GM21825 (cell line): ENCODE results near the gene HERPUD1.
A peak's percentile ranks its signal among the peaks of the same experiment; 100 is the strongest.
"Not testable (repeated sequence)": the region's sequence is repeated elsewhere in the genome, so short reads cannot be mapped to it uniquely, and the experiment has no call there.

ENCODE experiments used
- ATAC-seq: cut with Tn5 transposase; IDR thresholded peaks from one replicate; pipeline ENCODE4 v1.9.1; 2021; ENCODE audit warnings: mild to moderate bottlenecking, moderate library complexity; ENCODE audit not compliant: unreplicated experiment

HERPUD1 gene

GRCh38 chr16:56931892-56932720, at the start of gene HERPUD1:
TSS of gene HERPUD1 (plus strand) at chr16:56932142. CDS start at chr16:56932245, 103 bp downstream.
- ATAC-seq = peak; percentile 79

GRCh38 chr16:56883586-56883985, 48.4 kb upstream of the HERPUD1 start:
- no peak for ATAC-seq

GRCh38 chr16:56884026-56884582, 47.8 kb upstream of the HERPUD1 start:
- ATAC-seq = no peak

- not testable (repeated sequence) for ATAC-seq
Observed at GRCh38 chr16:56884929-56885328, 47.0 kb upstream of the HERPUD1 start.

GRCh38 chr16:56885446-56886162, 46.3 kb upstream of the HERPUD1 start:
- no peak for ATAC-seq

GRCh38 chr16:56886296-56886695, 45.6 kb upstream of the HERPUD1 start:
- ATAC-seq = no peak

GRCh38 chr16:56886826-56887225, 45.1 kb upstream of the HERPUD1 start:
- no peak for ATAC-seq

GRCh38 chr16:56888806-56889205, 43.1 kb upstream of the HERPUD1 start:
- ATAC-seq = peak; percentile 72

GRCh38 chr16:56889206-56889605, 42.7 kb upstream of the HERPUD1 start:
- no peak for ATAC-seq

- ATAC-seq = no peak
Observed at GRCh38 chr16:56891685-56892084, 40.3 kb upstream of the HERPUD1 start.

- ATAC-seq = no peak
Observed at GRCh38 chr16:56892705-56893104, 39.2 kb upstream of the HERPUD1 start.

- no peak for ATAC-seq
Observed at GRCh38 chr16:56894331-56894917, 37.5 kb upstream of the HERPUD1 start.

- no peak for ATAC-seq
Observed at GRCh38 chr16:56895813-56896212, 36.1 kb upstream of the HERPUD1 start.

- no peak for ATAC-seq
Observed at GRCh38 chr16:56896244-56896643, 35.7 kb upstream of the HERPUD1 start.

- ATAC-seq = no peak
Observed at GRCh38 chr16:56897026-56897799, 34.7 kb upstream of the HERPUD1 start.

GRCh38 chr16:56898847-56899246, 33.1 kb upstream of the HERPUD1 start:
- ATAC-seq = no peak

- ATAC-seq = no peak
Observed at GRCh38 chr16:56903866-56904265, 28.1 kb upstream of the HERPUD1 start.

GRCh38 chr16:56907401-56907800, 24.5 kb upstream of the HERPUD1 start:
- no peak for ATAC-seq

GRCh38 chr16:56909527-56909979, 22.4 kb upstream of the HERPUD1 start:
- ATAC-seq = no peak

GRCh38 chr16:56910112-56910511, 21.8 kb upstream of the HERPUD1 start:
- no peak for ATAC-seq
